ENCODE data around the gene CD180.
A peak's percentile ranks its signal among the peaks of the same experiment; 100 is the strongest.

Gene CD180

DNA sequence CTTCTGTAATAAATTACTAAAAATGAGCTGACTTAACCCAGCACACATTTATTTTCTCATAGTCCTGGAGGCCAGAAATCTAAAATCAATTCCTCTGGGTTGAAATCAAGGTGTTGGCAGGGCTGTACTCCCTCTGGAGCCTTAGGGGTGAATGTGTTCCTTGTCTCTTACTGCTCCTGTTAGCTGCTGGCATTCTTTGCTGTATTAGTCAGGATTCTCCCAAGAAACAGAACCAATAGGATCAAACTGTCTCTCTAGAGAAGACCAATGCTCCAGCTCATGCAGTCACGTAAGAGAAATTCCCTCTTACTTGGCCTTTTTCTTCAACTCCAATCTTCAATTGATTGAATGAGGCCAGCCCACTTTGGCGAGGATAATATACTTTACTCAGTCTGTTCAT lies 15.3 kb upstream of the CD180 start:
- H3K4me2 ChIP-seq (ENCODE audit: insufficient read depth, low read length, poor library complexity, severe bottlenecking) = no peak overlapping the region
- no peak overlapping the region for H4K91ac ChIP-seq (ENCODE audit: low read depth, low read length, poor library complexity)
- no peaks in the 10 kb centered on the region for H3K27me3 ChIP-seq (ENCODE audit: control insufficient read depth in 3 of 3, insufficient read depth in 3 of 3, low read depth in 1 of 3, low read length in 3 of 3)
- no peak overlapping the region for H4K8ac ChIP-seq (ENCODE audit: low read depth, low read length)
- no CpG with 5 or more reads among the region's 2 CpGs for WGBS, 2 donors (ENCODE audit: extremely low coverage in 2 of 2, insufficient read length in 2 of 2, insufficient replicate concordance in 1 of 2)
- H3K14ac ChIP-seq (ENCODE audit: low read length) = no peak overlapping the region
- H3K18ac ChIP-seq (ENCODE audit: low read length) = no peak overlapping the region
- no peak overlapping the region for H3K4ac ChIP-seq (ENCODE audit: low read length)
- no peak overlapping the region for H2BK5ac ChIP-seq (ENCODE audit: low read length)
- no peak overlapping the region for H2BK120ac ChIP-seq (ENCODE audit: low read depth, low read length)
- H3K4me3 ChIP-seq (ENCODE audit: low read length in 2 of 2) = no peak overlapping the region
- H3K23ac ChIP-seq (ENCODE audit: low read depth, low read length, poor library complexity) = no peak overlapping the region
- H2BK15ac ChIP-seq (ENCODE audit: low read length) = no peak overlapping the region
- H3K27ac ChIP-seq (replicated peaks; ENCODE audit: low read length) = no peak overlapping the region
- no peak overlapping the region for H2BK12ac ChIP-seq (ENCODE audit: low read length)
- no peaks in the 10 kb centered on the region for H3K4me1 ChIP-seq (ENCODE audit: control insufficient read depth in 2 of 2, insufficient read depth in 1 of 2, low read depth in 1 of 2, low read length in 2 of 2)
- no peak overlapping the region for H2AFZ ChIP-seq (ENCODE audit: low read length)
- H3K79me1 ChIP-seq (ENCODE audit: low read depth, low read length) = no peaks in the 10 kb centered on the region
- no peak overlapping the region for H3K9ac ChIP-seq (ENCODE audit: low read depth, low read length, poor library complexity)
- H3K9me3 ChIP-seq (replicated peaks in 1 of 2; ENCODE audit: control insufficient read depth in 2 of 2, insufficient read depth in 1 of 2, low read depth in 1 of 2, low read length in 2 of 2) = no peaks in the 10 kb centered on the region
- DNase-seq (ENCODE audit: low spot score) = no peak
- H2AK5ac ChIP-seq (ENCODE audit: low read depth, low read length) = no peak overlapping the region
- H3K36me3 ChIP-seq (replicated peaks in 1 of 2; ENCODE audit: control insufficient read depth in 2 of 2, insufficient read depth in 2 of 2, low read length in 2 of 2) = no peaks in the 10 kb centered on the region

DNA sequence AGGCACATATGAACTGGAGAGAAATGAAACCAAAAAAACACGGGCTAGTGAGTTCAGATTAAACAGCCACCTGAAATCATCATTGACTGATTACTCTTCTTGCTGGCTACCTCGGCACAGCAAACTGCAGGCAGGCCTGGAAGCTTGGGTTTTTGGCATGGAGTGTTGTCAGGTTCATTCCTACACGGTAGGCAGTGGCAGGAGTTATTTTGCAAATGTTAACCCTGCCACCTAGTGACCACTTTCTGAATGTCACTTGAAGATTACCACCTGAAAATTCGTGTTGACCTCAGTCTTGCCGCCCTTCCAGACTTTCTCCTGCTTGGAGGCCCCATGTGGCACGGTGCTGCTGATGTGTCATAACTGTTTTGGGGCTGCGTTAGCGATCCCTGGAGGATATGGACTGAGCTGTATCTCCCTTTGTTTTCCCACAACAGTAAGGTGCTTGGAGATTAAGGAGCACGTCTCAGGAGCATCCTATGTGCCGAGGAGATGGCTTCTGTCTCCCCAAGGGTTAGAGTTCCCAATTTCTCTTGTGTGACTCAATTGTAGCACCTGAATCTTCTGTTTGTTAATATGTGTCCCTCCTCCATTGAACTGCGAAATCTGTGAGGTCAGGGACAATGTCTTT lies 12.7 kb upstream of the CD180 start:
- Histone ChIP-seq H3K9me3 (replicated peaks in 1 of 2; ENCODE audit: control insufficient read depth in 2 of 2, insufficient read depth in 1 of 2, low read depth in 1 of 2, low read length in 2 of 2) (no peaks in the 10 kb centered on the region), H2AFZ (ENCODE audit: low read length) (peak overlapping the region; percentile 22), H3K27ac (replicated peaks; ENCODE audit: low read length) (no peak overlapping the region), H3K4me3 (ENCODE audit: low read length in 2 of 2) (no peak overlapping the region), H3K23ac (ENCODE audit: low read depth, low read length, poor library complexity) (no peak overlapping the region), H3K14ac (ENCODE audit: low read length) (no peak overlapping the region), H3K9ac (ENCODE audit: low read depth, low read length, poor library complexity) (no peak overlapping the region), H3K79me1 (ENCODE audit: low read depth, low read length) (no peaks in the 10 kb centered on the region), H2BK12ac (ENCODE audit: low read length) (no peak overlapping the region), H3K4ac (ENCODE audit: low read length) (no peak overlapping the region), H2BK5ac (ENCODE audit: low read length) (no peak overlapping the region), H2BK120ac (ENCODE audit: low read depth, low read length) (no peak overlapping the region), H2AK5ac (ENCODE audit: low read depth, low read length) (no peak overlapping the region), H3K18ac (ENCODE audit: low read length) (no peak overlapping the region), H4K91ac (ENCODE audit: low read depth, low read length, poor library complexity) (no peak overlapping the region), H2BK15ac (ENCODE audit: low read length) (no peak overlapping the region), H3K27me3 (ENCODE audit: control insufficient read depth in 3 of 3, insufficient read depth in 3 of 3, low read depth in 1 of 3, low read length in 3 of 3) (no peaks in the 10 kb centered on the region), H3K4me2 (ENCODE audit: insufficient read depth, low read length, poor library complexity, severe bottlenecking) (no peak overlapping the region), H4K8ac (ENCODE audit: low read depth, low read length) (no peak overlapping the region), H3K36me3 (replicated peaks in 1 of 2; ENCODE audit: control insufficient read depth in 2 of 2, insufficient read depth in 2 of 2, low read length in 2 of 2) (no peaks in the 10 kb centered on the region), H3K4me1 (ENCODE audit: control insufficient read depth in 2 of 2, insufficient read depth in 1 of 2, low read depth in 1 of 2, low read length in 2 of 2) (no peaks in the 10 kb centered on the region)
- DNase-seq (ENCODE audit: low spot score) = peak; percentile 67
- no CpG with 5 or more reads among the region's 11 CpGs for WGBS, 2 donors (ENCODE audit: extremely low coverage in 2 of 2, insufficient read length in 2 of 2, insufficient replicate concordance in 1 of 2)

GRCh38 chr5:67208403-67208802 lies 11.8 kb upstream of the CD180 start:
- H3K27me3 ChIP-seq (ENCODE audit: control insufficient read depth in 3 of 3, insufficient read depth in 3 of 3, low read depth in 1 of 3, low read length in 3 of 3) = no peaks in the 10 kb centered on the region

DNA sequence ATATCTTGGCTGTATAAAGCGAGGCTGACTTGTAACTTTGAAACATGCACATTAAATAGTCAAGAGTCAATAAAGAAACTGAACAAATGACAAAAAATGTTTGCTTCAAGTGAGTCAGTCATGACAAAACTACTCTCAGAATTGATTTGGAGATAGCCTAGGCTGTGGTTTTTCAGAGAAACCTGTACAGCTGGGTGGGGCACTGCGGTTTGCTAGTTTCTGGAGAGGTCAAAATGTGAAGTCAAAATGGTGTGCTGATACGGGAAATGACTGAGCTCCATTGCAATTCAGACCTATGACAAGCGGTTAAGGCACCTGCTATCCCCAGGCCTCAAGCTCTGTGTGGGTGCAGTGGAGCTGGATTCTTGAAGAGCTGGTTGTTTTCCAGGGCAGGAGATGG lies 10.3 kb upstream of the CD180 start:
- Histone ChIP-seq H3K9ac (ENCODE audit: low read depth, low read length, poor library complexity) (no peak overlapping the region), H2BK12ac (ENCODE audit: low read length) (no peak overlapping the region), H3K18ac (ENCODE audit: low read length) (no peak overlapping the region), H3K4ac (ENCODE audit: low read length) (no peak overlapping the region), H3K14ac (ENCODE audit: low read length) (no peak overlapping the region), H3K4me3 (ENCODE audit: low read length in 2 of 2) (no peak overlapping the region), H2BK120ac (ENCODE audit: low read depth, low read length) (no peak overlapping the region), H4K8ac (ENCODE audit: low read depth, low read length) (no peak overlapping the region), H3K9me3 (replicated peaks in 1 of 2; ENCODE audit: control insufficient read depth in 2 of 2, insufficient read depth in 1 of 2, low read depth in 1 of 2, low read length in 2 of 2) (no peaks in the 10 kb centered on the region), H3K4me2 (ENCODE audit: insufficient read depth, low read length, poor library complexity, severe bottlenecking) (no peak overlapping the region), H3K79me1 (ENCODE audit: low read depth, low read length) (no peaks in the 10 kb centered on the region), H4K91ac (ENCODE audit: low read depth, low read length, poor library complexity) (no peak overlapping the region), H3K27ac (replicated peaks; ENCODE audit: low read length) (no peak overlapping the region), H2BK15ac (ENCODE audit: low read length) (no peak overlapping the region), H3K23ac (ENCODE audit: low read depth, low read length, poor library complexity) (no peak overlapping the region), H3K36me3 (replicated peaks in 1 of 2; ENCODE audit: control insufficient read depth in 2 of 2, insufficient read depth in 2 of 2, low read length in 2 of 2) (no peaks in the 10 kb centered on the region), H3K4me1 (ENCODE audit: control insufficient read depth in 2 of 2, insufficient read depth in 1 of 2, low read depth in 1 of 2, low read length in 2 of 2) (no peaks in the 10 kb centered on the region), H2AFZ (ENCODE audit: low read length) (no peak overlapping the region), H2BK5ac (ENCODE audit: low read length) (no peak overlapping the region), H2AK5ac (ENCODE audit: low read depth, low read length) (no peak overlapping the region), H3K27me3 (ENCODE audit: control insufficient read depth in 3 of 3, insufficient read depth in 3 of 3, low read depth in 1 of 3, low read length in 3 of 3) (no peaks in the 10 kb centered on the region)
- no CpG with 5 or more reads among the region's 4 CpGs for WGBS, 2 donors (ENCODE audit: extremely low coverage in 2 of 2, insufficient read length in 2 of 2, insufficient replicate concordance in 1 of 2)
- no peak for DNase-seq (ENCODE audit: low spot score)

More at GRCh38 chr5:67208403-67208802, 11.8 kb upstream of the CD180 start:
- Histone ChIP-seq H3K23ac (ENCODE audit: low read depth, low read length, poor library complexity) (no peak overlapping the region), H4K8ac (ENCODE audit: low read depth, low read length) (no peak overlapping the region), H3K36me3 (replicated peaks in 1 of 2; ENCODE audit: control insufficient read depth in 2 of 2, insufficient read depth in 2 of 2, low read length in 2 of 2) (no peaks in the 10 kb centered on the region), H3K27ac (replicated peaks; ENCODE audit: low read length) (no peak overlapping the region), H2AFZ (ENCODE audit: low read length) (peak overlapping the region; percentile 27), H2BK15ac (ENCODE audit: low read length) (no peak overlapping the region), H3K9ac (ENCODE audit: low read depth, low read length, poor library complexity) (no peak overlapping the region), H3K14ac (ENCODE audit: low read length) (no peak overlapping the region), H2BK120ac (ENCODE audit: low read depth, low read length) (no peak overlapping the region), H3K9me3 (replicated peaks in 1 of 2; ENCODE audit: control insufficient read depth in 2 of 2, insufficient read depth in 1 of 2, low read depth in 1 of 2, low read length in 2 of 2) (no peaks in the 10 kb centered on the region), H3K79me1 (ENCODE audit: low read depth, low read length) (no peaks in the 10 kb centered on the region), H2AK5ac (ENCODE audit: low read depth, low read length) (no peak overlapping the region), H2BK12ac (ENCODE audit: low read length) (no peak overlapping the region), H3K4me2 (ENCODE audit: insufficient read depth, low read length, poor library complexity, severe bottlenecking) (no peak overlapping the region), H3K4me3 (ENCODE audit: low read length in 2 of 2) (no peak overlapping the region), H3K18ac (ENCODE audit: low read length) (peak overlapping the region; percentile 65), H4K91ac (ENCODE audit: low read depth, low read length, poor library complexity) (peak overlapping the region; percentile 64), H3K4ac (ENCODE audit: low read length) (no peak overlapping the region), H2BK5ac (ENCODE audit: low read length) (no peak overlapping the region), H3K4me1 (ENCODE audit: control insufficient read depth in 2 of 2, insufficient read depth in 1 of 2, low read depth in 1 of 2, low read length in 2 of 2) (no peaks in the 10 kb centered on the region)
- no CpG with 5 or more reads among the region's 3 CpGs for WGBS, 2 donors (ENCODE audit: extremely low coverage in 2 of 2, insufficient read length in 2 of 2, insufficient replicate concordance in 1 of 2)
- no peak for DNase-seq (ENCODE audit: low spot score)
